ENCODE results near the gene GSTM1.

GSTM1 gene

GRCh38 chr1:109687641-109688499 is at the start of gene GSTM1:
TSS of gene GSTM1 (plus strand) at chr1:109687817. CDS start at chr1:109687874, 57 bp downstream.
- no peak for DNase-seq (ENCODE audit: low read depth)

- no peak for DNase-seq (ENCODE audit: low read depth)
These were observed 48.4 kb upstream of the GSTM1 start for GRCh38 chr1:109639063-109639840.

- no peak for DNase-seq (ENCODE audit: low read depth)
These were observed 47.8 kb upstream of the GSTM1 start for GRCh38 chr1:109639841-109640184.

GRCh38 chr1:109640285-109640865 is 47.2 kb upstream of the GSTM1 start:
- no peak for DNase-seq (ENCODE audit: low read depth)

- no peak for DNase-seq (ENCODE audit: low read depth)
These were observed 46.4 kb upstream of the GSTM1 start for GRCh38 chr1:109641078-109641740.

GRCh38 chr1:109641861-109642260 is 45.8 kb upstream of the GSTM1 start:
- no peak for DNase-seq (ENCODE audit: low read depth)

- DNase-seq (ENCODE audit: low read depth), result no peak
These were observed 45.0 kb upstream of the GSTM1 start for GRCh38 chr1:109642626-109643025.

- no peak for DNase-seq (ENCODE audit: low read depth)
These were observed 44.0 kb upstream of the GSTM1 start for GRCh38 chr1:109643385-109644230.

GRCh38 chr1:109644670-109645069 is 42.9 kb upstream of the GSTM1 start:
- no peak for DNase-seq (ENCODE audit: low read depth)

- DNase-seq (ENCODE audit: low read depth), result no peak
These were observed 38.1 kb upstream of the GSTM1 start for GRCh38 chr1:109649491-109649914.

GRCh38 chr1:109650609-109651008 is 37.0 kb upstream of the GSTM1 start:
- peak; percentile 46 for DNase-seq (ENCODE audit: low read depth)

GRCh38 chr1:109652402-109652801 is 35.2 kb upstream of the GSTM1 start:
- DNase-seq (ENCODE audit: low read depth), result no peak

- DNase-seq (ENCODE audit: low read depth), result no peak
These were observed 34.3 kb upstream of the GSTM1 start for GRCh38 chr1:109653306-109653705.

GRCh38 chr1:109654519-109654918 is 33.1 kb upstream of the GSTM1 start:
- DNase-seq (ENCODE audit: low read depth), result no peak

- DNase-seq (ENCODE audit: low read depth), result peak; percentile 47
These were observed 31.8 kb upstream of the GSTM1 start, which contains the start of gene GSTM4 for GRCh38 chr1:109655615-109656519. TSS of gene GSTM4 (plus strand) at chr1:109656099. CDS start at chr1:109656390, 291 bp downstream.

GRCh38 chr1:109657395-109657794 is 30.2 kb upstream of the GSTM1 start:
- DNase-seq (ENCODE audit: low read depth), result no peak

GRCh38 chr1:109657970-109658369 is 29.6 kb upstream of the GSTM1 start:
- DNase-seq (ENCODE audit: low read depth), result no peak

GRCh38 chr1:109658533-109659042 is 29.0 kb upstream of the GSTM1 start:
- DNase-seq (ENCODE audit: low read depth), result no peak

- DNase-seq (ENCODE audit: low read depth), result no peak
These were observed 28.5 kb upstream of the GSTM1 start for GRCh38 chr1:109659145-109659544.

Measured in HS-27A (cell line).